Muscle of leg (tissue), 11 donors: ENCODE results near the gene MMP14. TPM values are rescaled to one million over a fixed set of nuclear protein-coding genes. Genes with fewer than 3 reads are reported as not detected.
"Not testable (repeated sequence)": the region's sequence is repeated elsewhere in the genome, so short reads cannot be mapped to it uniquely, and the experiment has no call there.

Experiments
- DNase-seq: peaks from one replicate; pipeline ENCODE4 v3.0.0; 2013
- H3K27ac ChIP-seq: one replicate; pipeline ENCODE4 v1.5.1; 2013; ENCODE audit warnings: mild to moderate bottlenecking, low read length, control low read depth
- H3K27me3 ChIP-seq: one replicate; pipeline ENCODE4 v1.6.1; 2013; ENCODE audit warnings: low read length; ENCODE audit not compliant: control insufficient read depth, insufficient read depth
- H3K36me3 ChIP-seq: one replicate; pipeline ENCODE4 v1.6.1; 2013; ENCODE audit warnings: low read length; ENCODE audit not compliant: control insufficient read depth, insufficient read depth
- H3K4me1 ChIP-seq: one replicate; pipeline ENCODE4 v1.6.1; 2013; ENCODE audit warnings: low read length; ENCODE audit not compliant: control insufficient read depth, insufficient read depth
- H3K4me3 ChIP-seq: one replicate; pipeline ENCODE4 v1.5.1; 2013; ENCODE audit warnings: low read length, control low read depth
- H3K9me3 ChIP-seq: replicated peaks from 2 replicates; pipeline ENCODE4 v1.6.1; 2013; ENCODE audit warnings: low read depth, low read length; ENCODE audit not compliant: control insufficient read depth
- WGBS: methylation state at CpG from one replicate; pipeline ENCODE4 v1.1.5; 2013; ENCODE audit warnings: missing lambda C conversion rate; ENCODE audit not compliant: insufficient coverage; 5-methylcytosine and 5-hydroxymethylcytosine counted together
- polyA plus RNA-seq, 8 donors: library from polyadenylated mRNA; unstranded; fragments of 120-200 nt; gene quantifications; one replicate each; pipeline versions ENCODE4 v1.2.1 to v1.2.3, GENCODE V29; 2013; ENCODE audit warnings: inconsistent platforms in 1 of 8, low replicate concordance in 1 of 8; ENCODE audit not compliant: insufficient read length in 8 of 8, insufficient read depth in 1 of 8
- total RNA-seq: library from RNA; stranded (reverse); fragments of 120-200 nt; gene quantifications from one replicate; pipeline ENCODE4 v1.2.4, GENCODE V29; 2013

Gene MMP14
- total and polyA plus RNA-seq, 9 donors: 108 to 315 (median 198) TPM

GRCh38 chr14:22856428-22856827 is 20.0 kb downstream of the MMP14 start:
- no peak for DNase-seq
- H3K4me3 ChIP-seq: no peak overlapping the region
- H3K36me3 ChIP-seq: no peaks in the 10 kb centered on the region
- H3K27ac ChIP-seq: no peak overlapping the region
- peaks cover 4% of the 10 kb centered on the region for H3K9me3 ChIP-seq
- peaks cover 14% of the 10 kb centered on the region for H3K4me1 ChIP-seq
- 100% methylated on average over 3 of the region's 5 CpGs for WGBS
- no peaks in the 10 kb centered on the region for H3K27me3 ChIP-seq

- WGBS: 100% methylated on average over 1 of the region's 3 CpGs
- not testable (repeated sequence) for H3K36me3 ChIP-seq, H3K4me1 ChIP-seq, H3K27me3 ChIP-seq, H3K9me3 ChIP-seq, H3K4me3 ChIP-seq, DNase-seq, H3K27ac ChIP-seq
Observed at GRCh38 chr14:22860377-22860776, 24.0 kb downstream of the MMP14 start.

GRCh38 chr14:22861651-22862050 is 25.3 kb downstream of the MMP14 start:
- H3K4me1 ChIP-seq: no peaks in the 10 kb centered on the region
- no peaks in the 10 kb centered on the region for H3K36me3 ChIP-seq
- no peak overlapping the region for H3K27ac ChIP-seq
- no peak overlapping the region for H3K4me3 ChIP-seq
- DNase-seq: no peak
- H3K9me3 ChIP-seq: peaks cover 4% of the 10 kb centered on the region
- no peaks in the 10 kb centered on the region for H3K27me3 ChIP-seq

- Histone ChIP-seq H3K9me3 (no peaks in the 10 kb centered on the region), H3K4me3 (no peak overlapping the region), H3K27me3 (no peaks in the 10 kb centered on the region), H3K27ac (no peak overlapping the region), H3K36me3 (no peaks in the 10 kb centered on the region), H3K4me1 (no peaks in the 10 kb centered on the region)
- no CpG with 5 or more reads among the region's 4 CpGs for WGBS
- no peak for DNase-seq
Observed at GRCh38 chr14:22864979-22865378, 28.6 kb downstream of the MMP14 start.

GRCh38 chr14:22865424-22866405 is 29.3 kb downstream of the MMP14 start:
- WGBS: 33% methylated on average over 1 of the region's 6 CpGs
- Histone ChIP-seq H3K4me1 (peaks cover 4% of the 10 kb centered on the region), H3K27ac (no peak overlapping the region), H3K4me3 (no peak overlapping the region), H3K27me3 (no peaks in the 10 kb centered on the region), H3K36me3 (no peaks in the 10 kb centered on the region), H3K9me3 (no peaks in the 10 kb centered on the region)
- no peak for DNase-seq

- peaks cover 7% of the 10 kb centered on the region for H3K4me1 ChIP-seq
- H3K9me3 ChIP-seq: no peaks in the 10 kb centered on the region
- DNase-seq: no peak
- no peak overlapping the region for H3K4me3 ChIP-seq
- 100% methylated on average over 1 of the region's 5 CpGs for WGBS
- H3K27ac ChIP-seq: no peak overlapping the region
- no peaks in the 10 kb centered on the region for H3K27me3 ChIP-seq
- H3K36me3 ChIP-seq: no peaks in the 10 kb centered on the region
Observed at GRCh38 chr14:22866874-22867273, 30.5 kb downstream of the MMP14 start.

- Histone ChIP-seq H3K4me1 (peaks cover 14% of the 10 kb centered on the region), H3K36me3 (peaks cover 25% of the 10 kb centered on the region), H3K9me3 (no peaks in the 10 kb centered on the region), H3K4me3 (peak overlapping the region; percentile 87), H3K27ac (peak overlapping the region; percentile 97), H3K27me3 (no peaks in the 10 kb centered on the region)
- no CpG with 5 or more reads among the region's 1 CpG for WGBS
- DNase-seq: no peak
Observed at GRCh38 chr14:22870811-22871223, 34.4 kb downstream of the MMP14 start.

- peak within 1 kb of the TSS; percentile 97 for H3K27ac ChIP-seq
- under 1% methylated on average over 45 of the region's 50 CpGs for whole genome bisulfite sequencing
- no peaks in the 10 kb centered on the region for H3K9me3 ChIP-seq
- peak; percentile 97 for DNase-seq
- H3K4me3 ChIP-seq: peak within 1 kb of the TSS; percentile 87
- no peaks in the 10 kb centered on the region for H3K27me3 ChIP-seq
- H3K4me1 ChIP-seq: peaks cover 14% of the 10 kb centered on the region
- H3K36me3 ChIP-seq: peaks cover 31% of the 10 kb centered on the region
Observed at GRCh38 chr14:22871224-22872032, 35.0 kb downstream of the MMP14 start, which contains the start of gene LRP10. LRP10 (plus strand) TSS chr14:22871740; CDS start chr14:22872304, 564 bp downstream.

GRCh38 chr14:22872033-22872832 is 35.8 kb downstream of the MMP14 start:
- H3K4me1 ChIP-seq: peaks cover 14% of the 10 kb centered on the region
- H3K27me3 ChIP-seq: no peaks in the 10 kb centered on the region
- H3K36me3 ChIP-seq: peaks cover 39% of the 10 kb centered on the region
- peak; percentile 92 for DNase-seq
- peak overlapping the region; percentile 97 for H3K27ac ChIP-seq
- WGBS: 0% methylated on average over 42 of the region's 45 CpGs
- peak overlapping the region; percentile 87 for H3K4me3 ChIP-seq
- no peaks in the 10 kb centered on the region for H3K9me3 ChIP-seq
